AG10803 (cell line): ENCODE data around the gene SNUPN.

Experiments used
- DNase-seq: peaks from one replicate; pipeline ENCODE4 v3.0.0; 2010; ENCODE audit warnings: low read depth
- H3K4me3 ChIP-seq: 2 replicates; pipeline ENCODE4 v1.5.1; 2011; ENCODE audit warnings: mild to moderate bottlenecking, low read length, control low read depth
- TF ChIP-seq, protein P1 (sequence below): conservative IDR thresholded peaks from 2 replicates; pipeline ENCODE4 v1.5.1; 2011; ENCODE audit warnings: mild to moderate bottlenecking, low read length, control low read depth, inconsistent platforms

Gene SNUPN

DNA sequence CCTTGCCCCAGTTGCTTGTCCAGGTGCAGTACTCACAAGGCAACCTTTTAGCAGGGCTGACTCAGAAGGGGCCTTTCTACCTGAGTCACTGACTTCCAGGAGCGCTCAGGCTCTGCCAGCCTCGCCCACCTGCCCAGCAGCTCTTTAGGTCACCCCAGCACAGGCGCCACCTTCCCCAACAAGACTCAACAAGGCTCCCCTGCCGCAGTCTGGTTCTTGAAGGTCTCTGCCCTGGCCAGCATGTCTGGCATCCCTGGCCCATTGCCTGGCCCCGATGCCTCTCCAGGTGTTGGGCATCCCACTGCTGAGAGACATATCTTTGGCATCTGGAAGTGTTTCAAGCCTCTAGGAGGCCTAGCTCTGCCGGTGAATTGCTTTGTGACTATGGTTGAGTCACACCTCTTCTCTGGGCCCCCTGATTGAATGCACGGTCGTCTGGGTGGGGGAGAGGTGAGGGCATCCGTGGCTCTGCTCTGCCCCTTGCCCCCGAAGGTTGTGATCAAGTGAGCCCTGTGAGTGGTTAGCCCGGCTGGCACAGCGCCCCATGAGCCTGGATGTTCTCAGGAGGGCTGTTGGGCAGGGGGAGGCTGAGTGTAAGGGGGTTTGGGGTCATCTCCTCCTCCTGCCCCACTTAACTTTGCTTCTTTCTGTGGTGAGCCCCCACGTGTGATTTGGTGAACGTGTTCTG lies 43.8 kb upstream of the SNUPN start:
- peak; percentile 30 for DNase-seq
- no peak overlapping the region for H3K4me3 ChIP-seq
- TF ChIP-seq, protein P1, sequence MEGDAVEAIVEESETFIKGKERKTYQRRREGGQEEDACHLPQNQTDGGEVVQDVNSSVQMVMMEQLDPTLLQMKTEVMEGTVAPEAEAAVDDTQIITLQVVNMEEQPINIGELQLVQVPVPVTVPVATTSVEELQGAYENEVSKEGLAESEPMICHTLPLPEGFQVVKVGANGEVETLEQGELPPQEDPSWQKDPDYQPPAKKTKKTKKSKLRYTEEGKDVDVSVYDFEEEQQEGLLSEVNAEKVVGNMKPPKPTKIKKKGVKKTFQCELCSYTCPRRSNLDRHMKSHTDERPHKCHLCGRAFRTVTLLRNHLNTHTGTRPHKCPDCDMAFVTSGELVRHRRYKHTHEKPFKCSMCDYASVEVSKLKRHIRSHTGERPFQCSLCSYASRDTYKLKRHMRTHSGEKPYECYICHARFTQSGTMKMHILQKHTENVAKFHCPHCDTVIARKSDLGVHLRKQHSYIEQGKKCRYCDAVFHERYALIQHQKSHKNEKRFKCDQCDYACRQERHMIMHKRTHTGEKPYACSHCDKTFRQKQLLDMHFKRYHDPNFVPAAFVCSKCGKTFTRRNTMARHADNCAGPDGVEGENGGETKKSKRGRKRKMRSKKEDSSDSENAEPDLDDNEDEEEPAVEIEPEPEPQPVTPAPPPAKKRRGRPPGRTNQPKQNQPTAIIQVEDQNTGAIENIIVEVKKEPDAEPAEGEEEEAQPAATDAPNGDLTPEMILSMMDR, result no peak

DNA sequence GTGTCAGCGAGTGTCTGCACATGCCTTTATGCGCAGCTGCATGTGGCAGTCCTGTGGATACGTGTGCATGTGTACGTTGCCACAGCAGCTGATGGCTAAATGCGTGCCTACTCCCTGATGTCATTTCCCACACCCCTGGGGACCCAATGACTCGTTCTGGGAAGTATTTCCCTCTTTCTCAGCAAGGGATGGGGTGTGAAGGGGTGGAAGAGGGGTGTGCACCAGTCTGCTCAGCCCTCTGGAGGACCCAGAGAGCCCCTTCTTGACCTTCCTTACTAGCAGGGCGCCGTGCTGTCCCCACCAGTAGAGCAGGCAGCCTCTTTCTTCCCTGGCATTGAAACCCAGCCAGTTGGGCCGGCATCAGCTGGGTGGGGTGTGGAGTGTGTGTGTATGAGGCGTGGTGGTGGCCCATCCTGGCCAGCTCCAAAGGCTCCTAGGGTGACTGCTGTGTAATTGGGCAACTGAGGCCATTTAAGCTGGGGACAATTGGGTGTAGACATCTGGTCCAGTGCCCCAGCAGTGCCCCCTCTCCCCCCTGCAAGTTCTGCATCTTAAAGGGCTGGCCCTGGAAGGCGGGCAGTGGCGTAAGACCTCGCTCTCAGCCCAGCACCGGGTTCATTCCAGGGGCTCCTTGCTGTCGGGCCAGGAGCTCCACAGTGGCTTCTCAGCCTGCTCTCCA lies 41.4 kb upstream of the SNUPN start:
- peak; percentile 100 for DNase-seq
- TF ChIP-seq, protein P1, result peak; percentile 9; the same call in 1 of the 2 replicates
- no peak overlapping the region for H3K4me3 ChIP-seq

DNA sequence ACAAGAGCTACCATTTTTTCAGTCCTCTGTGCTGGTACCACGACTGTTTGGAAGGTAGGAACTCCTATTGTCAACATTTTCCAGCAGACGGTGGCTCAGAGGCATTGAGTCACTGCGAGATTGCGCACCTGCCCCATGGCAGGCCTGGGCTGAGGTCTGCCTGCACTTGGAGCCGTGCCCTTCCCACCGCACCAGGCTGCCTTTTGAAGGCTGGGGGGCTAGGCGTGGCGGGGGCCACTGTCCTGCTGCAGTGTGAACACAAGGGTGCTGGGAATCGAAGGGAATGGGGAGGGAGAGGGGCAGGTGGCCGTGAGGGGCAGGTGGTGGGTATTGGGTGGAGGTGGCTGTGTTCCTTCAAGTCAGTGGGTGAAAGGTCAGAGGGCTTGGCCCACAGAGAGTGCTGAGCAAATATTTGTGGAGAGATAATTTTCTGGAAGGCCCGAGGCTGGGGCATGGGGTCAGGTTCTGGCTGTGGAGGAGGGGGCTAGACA lies 38.5 kb upstream of the SNUPN start:
- H3K4me3 ChIP-seq, result no peak overlapping the region
- no peak for DNase-seq
- TF ChIP-seq, protein P1, result no peak

DNA sequence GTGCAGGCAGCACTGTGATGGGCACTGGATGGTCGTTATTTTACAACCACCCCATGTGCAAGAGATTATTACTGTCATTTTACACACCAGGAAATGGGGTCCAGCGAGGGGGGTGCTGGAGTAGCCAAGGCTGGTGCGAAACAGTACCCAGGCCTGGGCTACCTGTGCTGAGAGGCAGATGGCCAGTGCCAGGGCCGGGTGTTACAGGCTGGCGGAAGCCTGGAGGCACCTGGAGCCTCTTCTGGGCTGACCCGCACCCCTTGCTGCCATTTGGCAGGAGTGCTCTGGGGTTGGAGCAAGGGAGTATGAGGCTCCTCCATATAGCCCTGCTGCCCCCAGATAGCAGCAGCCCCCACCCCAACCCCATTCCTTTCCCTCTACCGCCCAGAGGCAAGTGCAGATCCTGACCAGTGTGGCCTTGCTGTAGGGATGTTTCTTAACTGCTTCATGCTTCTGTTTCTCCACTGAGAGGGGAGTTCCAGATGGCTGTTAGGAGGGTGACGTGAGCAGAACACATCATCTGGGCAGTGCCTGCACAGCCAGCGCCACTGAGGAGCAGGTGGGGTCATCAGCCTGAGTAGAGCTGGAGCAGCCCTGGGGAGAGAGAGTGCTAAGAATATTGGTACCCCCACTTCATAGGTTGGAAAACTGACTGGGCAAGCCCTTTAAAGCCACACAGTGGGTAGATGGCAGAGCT lies 37.4 kb upstream of the SNUPN start:
- TF ChIP-seq, protein P1, result no peak
- peak; percentile 55 for DNase-seq
- no peak overlapping the region for H3K4me3 ChIP-seq

DNA sequence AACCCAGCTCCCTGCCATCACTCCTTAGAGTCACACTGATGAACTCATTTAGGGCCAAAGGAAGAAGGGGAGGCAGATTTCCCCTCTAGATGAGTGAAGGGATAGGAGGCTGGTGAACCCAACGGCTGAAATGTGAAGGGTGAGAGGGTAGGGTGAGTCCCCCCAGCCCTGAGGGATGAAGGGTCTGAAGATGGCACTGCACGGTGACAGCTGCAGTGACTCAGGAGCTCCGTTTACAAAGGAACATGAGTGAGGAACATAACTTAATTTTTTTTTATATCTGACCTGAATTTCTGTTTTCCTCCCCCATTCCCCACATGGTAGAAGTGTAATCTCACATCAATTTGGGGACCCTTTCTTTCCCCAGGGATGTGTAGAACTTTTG lies 36.2 kb upstream of the SNUPN start:
- TF ChIP-seq, protein P1, result no peak
- DNase-seq, result no peak
- peak overlapping the region; percentile 36 for H3K4me3 ChIP-seq

DNA sequence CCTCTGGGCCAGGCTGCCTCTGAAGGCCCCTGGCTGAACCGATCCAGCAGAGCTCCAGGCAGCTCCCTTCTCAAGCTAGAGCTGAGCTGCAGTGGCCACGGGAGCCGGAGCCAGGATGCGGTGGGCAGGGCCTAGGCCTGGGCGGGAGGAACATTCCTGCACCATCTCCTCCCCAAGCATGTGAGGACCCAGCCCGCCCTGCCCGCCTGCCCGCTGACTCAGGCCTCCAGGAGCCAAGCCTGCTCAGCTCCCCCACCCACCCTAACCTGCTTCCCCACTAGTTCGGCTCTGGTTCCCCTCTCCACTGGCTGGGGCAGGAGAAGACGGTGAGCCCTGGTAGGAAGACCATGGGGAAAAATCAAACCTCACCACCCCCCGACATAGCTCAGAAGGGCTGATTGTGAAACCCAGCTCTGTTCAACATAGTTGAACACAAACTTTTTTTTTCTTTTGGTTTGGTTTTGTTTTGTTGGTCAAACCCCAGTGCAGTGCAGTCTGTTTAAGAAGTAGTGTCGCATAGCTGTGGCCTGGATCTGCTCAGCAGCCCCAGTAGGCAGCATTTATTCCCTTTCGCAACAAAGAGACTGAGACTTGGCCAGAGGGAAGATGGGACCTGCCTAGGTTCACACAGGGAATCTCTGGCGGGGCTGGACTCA lies 35.7 kb upstream of the SNUPN start:
- H3K4me3 ChIP-seq, result peak overlapping the region; percentile 36
- DNase-seq, result peak; percentile 96
- TF ChIP-seq, protein P1, result no peak
